Renal cortical epithelial cell (primary cell): ENCODE measurements around the gene EEA1. TPM values are rescaled to one million over a fixed set of nuclear protein-coding genes. Genes with fewer than 3 reads are reported as not detected.

ENCODE experiments used
- total RNA-seq: library from RNA; depleted of rRNA; stranded (reverse); fragments of >200 nt; gene quantifications from 2 replicates; pipeline ENCODE4 v1.2.3, GENCODE V29; 2014

The EEA1 gene
- total RNA-seq, 1 donor from 2014 or later = 43.4 TPM

Other genes with a start within 250 kb of the EEA1 start
- gene PLEKHG7, start 226.3 kb downstream of the EEA1 start, total RNA-seq = 0.10 and 0.17 TPM in 2 replicates